Vagina (tissue), 2 donors: Measurements from ENCODE around the gene GPR87. TPM values are rescaled to one million over a fixed set of nuclear protein-coding genes. Genes with fewer than 3 reads are reported as not detected.
A peak's percentile ranks its signal among the peaks of the same experiment; 100 is the strongest.

Source experiments
- DNase-seq, 2 donors: peaks; one replicate each; pipeline ENCODE4 v3.0.0-alpha.2; 2017; ENCODE audit errors: extremely low spot score in 2 of 2
- H3K27ac ChIP-seq: fragments of 200-600 bp; sonication (generic); one replicate; pipeline ENCODE4 v1.5.1; 2019
- H3K27me3 ChIP-seq: fragments of 200-600 bp; sonication (generic); one replicate; pipeline ENCODE4 v1.5.1; 2019
- H3K36me3 ChIP-seq, 2 donors: fragments of 200-600 bp; sonication (generic); one replicate each; pipeline ENCODE4 v1.5.1; 2017 to 2019
- H3K4me1 ChIP-seq: fragments of 200-600 bp; sonication (generic); one replicate; pipeline ENCODE4 v1.5.1; 2019
- H3K4me3 ChIP-seq, 2 donors: fragments of 200-600 bp; sonication (generic); 1 replicate in 1 of 2; 2 replicates in 1 of 2; pipeline ENCODE4 v1.5.1; 2016 to 2019
- H3K9me3 ChIP-seq: fragments of 200-600 bp; sonication (generic); one replicate; pipeline ENCODE4 v1.5.1; 2019
- CTCF ChIP-seq, 3 experiments: fragments of 450-650 bp in 2 of 3; fragments of 200-600 bp in 1 of 3; sonication (generic) in 1 of 3; IDR thresholded peaks; one replicate each; pipeline ENCODE4 v1.5.1; 2017 to 2019; ENCODE audit warnings: antibody characterized with exemption in 3 of 3, mild to moderate bottlenecking in 2 of 3, moderate library complexity in 2 of 3
- POLR2A ChIP-seq, 2 donors: fragments of 450-650 bp; IDR thresholded peaks; one replicate each; pipeline ENCODE4 v1.6.1; 2017; ENCODE audit warnings: antibody characterized with exemption in 2 of 2, mild to moderate bottlenecking in 2 of 2, moderate library complexity in 2 of 2
- POLR2AphosphoS5 ChIP-seq, 2 donors: sonication (generic); formaldehyde crosslinking; IDR thresholded peaks; one replicate each; pipeline ENCODE4 v1.9.0; 2017; ENCODE audit warnings: antibody characterized with exemption in 2 of 2, mild to moderate bottlenecking in 2 of 2, low read depth in 1 of 2; ENCODE audit not compliant: insufficient read depth in 1 of 2
- intact Hi-C: fragments of 100-400 bp; cut with DNase I; formaldehyde crosslinking; loops from one replicate; pipeline ENCODE4 v1.15.1; 2023
- total RNA-seq: library from RNA; depleted of rRNA; stranded (reverse); fragments of >200 nt; gene quantifications from one replicate; pipeline ENCODE4 v1.2.3, GENCODE V29; 2016

GPR87 gene
- total RNA-seq, 1 donor from 2014 or later = 12.3 TPM

GRCh38 chr3:151290673-151291072, 25.9 kb downstream of the GPR87 start:
- Histone ChIP-seq H3K27ac (no peak overlapping the region), H3K4me1 (peaks cover 4% of the 10 kb centered on the region), H3K9me3 (no peaks in the 10 kb centered on the region), H3K36me3 (no peaks in the 10 kb centered on the region), H3K4me3 (no peak overlapping the region), H3K27me3 (no peaks in the 10 kb centered on the region)
- DNase-seq = no peak
- intact Hi-C loops = no loop called here
- TF ChIP-seq POLR2A (IDR thresholded peaks at IDR 0.05) = no peak
- TF ChIP-seq CTCF (IDR thresholded peaks at IDR 0.05) = peak in 1 of 3 experiments; percentile 28
- TF ChIP-seq POLR2AphosphoS5 (IDR thresholded peaks at IDR 0.05; ENCODE audit: insufficient read depth in 1 of 2, low read depth in 1 of 2) = no peak

- peaks cover 4% of the 10 kb centered on the region for H3K4me1 ChIP-seq
- TF ChIP-seq CTCF (IDR thresholded peaks at IDR 0.05) (no peak), POLR2A (IDR thresholded peaks at IDR 0.05) (no peak), POLR2AphosphoS5 (IDR thresholded peaks at IDR 0.05; ENCODE audit: insufficient read depth in 1 of 2, low read depth in 1 of 2) (no peak)
- intact Hi-C loops = loop anchor here (10.0 kb wide), 1 partner anchor 65 kb away; no protein-coding TSS in a partner anchor
- no peak overlapping the region for H3K27ac ChIP-seq
- DNase-seq = no peak
- no peak overlapping the region for H3K4me3 ChIP-seq
- no peaks in the 10 kb centered on the region for H3K27me3 ChIP-seq
- H3K36me3 ChIP-seq = no peaks in the 10 kb centered on the region
- H3K9me3 ChIP-seq = no peaks in the 10 kb centered on the region
These were observed 27.2 kb downstream of the GPR87 start for GRCh38 chr3:151289445-151289844.

GRCh38 chr3:151285940-151286339, 30.7 kb downstream of the GPR87 start:
- H3K27ac ChIP-seq = no peak overlapping the region
- no peaks in the 10 kb centered on the region for H3K27me3 ChIP-seq
- H3K4me1 ChIP-seq = peaks cover 11% of the 10 kb centered on the region
- H3K9me3 ChIP-seq = no peaks in the 10 kb centered on the region
- DNase-seq = no peak
- intact Hi-C loops = loop anchor here (10.0 kb wide), 1 partner anchor 61 kb away; no protein-coding TSS in a partner anchor
- H3K36me3 ChIP-seq = no peaks in the 10 kb centered on the region
- no peak overlapping the region for H3K4me3 ChIP-seq
- TF ChIP-seq POLR2A (IDR thresholded peaks at IDR 0.05) = no peak
- no peak for TF ChIP-seq POLR2AphosphoS5 (IDR thresholded peaks at IDR 0.05; ENCODE audit: insufficient read depth in 1 of 2, low read depth in 1 of 2)
- TF ChIP-seq CTCF (IDR thresholded peaks at IDR 0.05) = no peak

GRCh38 chr3:151283907-151284461, 32.6 kb downstream of the GPR87 start:
- H3K27ac ChIP-seq = peak overlapping the region; percentile 10
- no peak for TF ChIP-seq CTCF (IDR thresholded peaks at IDR 0.05)
- TF ChIP-seq POLR2A (IDR thresholded peaks at IDR 0.05) = no peak
- TF ChIP-seq POLR2AphosphoS5 (IDR thresholded peaks at IDR 0.05; ENCODE audit: insufficient read depth in 1 of 2, low read depth in 1 of 2) = no peak
- no peaks in the 10 kb centered on the region for H3K9me3 ChIP-seq
- DNase-seq = no peak
- H3K27me3 ChIP-seq = no peaks in the 10 kb centered on the region
- H3K4me3 ChIP-seq = no peak overlapping the region
- peaks cover 11% of the 10 kb centered on the region for H3K4me1 ChIP-seq
- intact Hi-C loops = loop anchor here (10.0 kb wide), 1 partner anchor 59 kb away; no protein-coding TSS in a partner anchor
- no peaks in the 10 kb centered on the region for H3K36me3 ChIP-seq

GRCh38 chr3:151283387-151283786, 33.2 kb downstream of the GPR87 start:
- intact Hi-C loops = loop anchor here (10.0 kb wide), 1 partner anchor 59 kb away; no protein-coding TSS in a partner anchor
- Histone ChIP-seq H3K27ac (peak overlapping the region; percentile 10), H3K9me3 (no peaks in the 10 kb centered on the region), H3K27me3 (no peaks in the 10 kb centered on the region), H3K4me1 (peaks cover 11% of the 10 kb centered on the region), H3K36me3 (no peaks in the 10 kb centered on the region), H3K4me3 (no peak overlapping the region)
- no peak for TF ChIP-seq CTCF (IDR thresholded peaks at IDR 0.05)
- no peak for TF ChIP-seq POLR2A (IDR thresholded peaks at IDR 0.05)
- TF ChIP-seq POLR2AphosphoS5 (IDR thresholded peaks at IDR 0.05; ENCODE audit: insufficient read depth in 1 of 2, low read depth in 1 of 2) = no peak
- no peak for DNase-seq
